ENCODE measurements around the gene PSMD9. TPM values are rescaled to one million over a fixed set of nuclear protein-coding genes. Genes with fewer than 3 reads are reported as not detected.

PSMD9 gene
- total RNA-seq, 1 experiment from 2014 or later: 36.2 TPM

- no peak for TF ChIP-seq STAT6 (CRISPR knock-in tag; conservative IDR thresholded peaks at IDR 0.05; ENCODE audit: low read depth)
- no peak for TF ChIP-seq IRF2 (CRISPR knock-in tag; IDR thresholded peaks at IDR 0.05; ENCODE audit: borderline replicate concordance, low read depth)
- no peak for TF ChIP-seq RELA (CRISPR knock-in tag; IDR thresholded peaks at IDR 0.05; ENCODE audit: borderline replicate concordance)
- TF ChIP-seq ZNF425 (CRISPR knock-in tag; conservative IDR thresholded peaks at IDR 0.05): no peak
Measured at GRCh38 chr12:121843236-121843982, 45.2 kb upstream of the PSMD9 start (continued).

- no peak overlapping the region for H3K4me3 Mint-ChIP-seq
- no peak for TF ChIP-seq AFF4 (CRISPR knock-in tag; IDR thresholded peaks at IDR 0.05; ENCODE audit: borderline replicate concordance)
- ChIA-PET CTCF (interaction anchor here (2.0 kb wide), 1 partner anchor 51 kb away, joined by 8 read pairs; the partner anchor contains the start of gene RHOF), POLR2A (no interaction called here)
- H3K4me1 Mint-ChIP-seq: peaks cover 4% of the 10 kb centered on the region; the same call in 1 of the 2 replicates
- peaks cover 3% of the 10 kb centered on the region for H3K27me3 Mint-ChIP-seq (ENCODE audit: low read depth)
- DNase-seq (ENCODE audit: low spot score) (no peak), ATAC-seq (no peak)
- no peaks in the 10 kb centered on the region for H3K36me3 Mint-ChIP-seq
- no peaks in the 10 kb centered on the region for H3K9me3 Mint-ChIP-seq
- no peak overlapping the region for H3K27ac Mint-ChIP-seq
Measured at GRCh38 chr12:121845701-121846100, 42.9 kb upstream of the PSMD9 start.

- ChIA-PET POLR2A (no interaction called here), CTCF (interaction anchor here (1.2 kb wide), 1 partner anchor 70 kb away, joined by 4 read pairs; the partner anchor contains the start of gene CFAP251)
- Mint-ChIP-seq H3K4me3 (no peak overlapping the region), H3K36me3 (no peaks in the 10 kb centered on the region), H3K27ac (no peak overlapping the region), H3K9me3 (no peaks in the 10 kb centered on the region), H3K27me3 (ENCODE audit: low read depth) (peaks cover 3% of the 10 kb centered on the region), H3K4me1 (no peaks in the 10 kb centered on the region)
- TF ChIP-seq MAX (CRISPR knock-in tag; IDR thresholded peaks at IDR 0.05): no peak
- TF ChIP-seq USF2 (CRISPR knock-in tag; IDR thresholded peaks at IDR 0.05): no peak
- no peak for TF ChIP-seq ATF3 (CRISPR knock-in tag; conservative IDR thresholded peaks at IDR 0.05)
- TF ChIP-seq FOXJ3 (CRISPR knock-in tag; IDR thresholded peaks at IDR 0.05; ENCODE audit: borderline replicate concordance): no peak
- TF ChIP-seq GRHL2 (CRISPR knock-in tag; IDR thresholded peaks at IDR 0.05; ENCODE audit: insufficient replicate concordance, severe bottlenecking): no peak
- no peak for TF ChIP-seq ETV6 (CRISPR knock-in tag; IDR thresholded peaks at IDR 0.05)
- DNase-seq (ENCODE audit: low spot score) (no peak), ATAC-seq (no peak)
Measured at GRCh38 chr12:121849211-121849610, 39.4 kb upstream of the PSMD9 start.

Measured in WTC11 (cell line).